Measurements from ENCODE around the gene SLC16A8.

Gene SLC16A8

GRCh38 chr22:38110008-38110862 is 26.3 kb upstream of the SLC16A8 start, which contains the start of gene BAIAP2L2:
Gene BAIAP2L2 (minus strand): TSS chr22:38110684. CDS start chr22:38110525, 159 bp downstream.
- Histone ChIP-seq H3K36me3 (no peaks in the 10 kb centered on the region; the same call in 1 of the 2 replicates), H3K9me3 (ENCODE audit: severe bottlenecking) (no peaks in the 10 kb centered on the region), H3K4me3 (ENCODE audit: low read depth, low read length) (no peak within 1 kb of the TSS), H3K27me3 (ENCODE audit: insufficient read depth, low read depth, severe bottlenecking) (no peaks in the 10 kb centered on the region), H3K27ac (no peak within 1 kb of the TSS)
- DNase-seq: no peak
- TF ChIP-seq CTCF (IDR thresholded peaks at IDR 0.05; ENCODE audit: low read depth, low read length): no peak

- no peak overlapping the region for H3K4me3 ChIP-seq (ENCODE audit: low read depth, low read length)
- no peak for TF ChIP-seq CTCF (IDR thresholded peaks at IDR 0.05; ENCODE audit: low read depth, low read length)
- DNase-seq: no peak
- H3K36me3 ChIP-seq: no peaks in the 10 kb centered on the region; the same call in 1 of the 2 replicates
- no peak overlapping the region for H3K27ac ChIP-seq
- H3K9me3 ChIP-seq (ENCODE audit: severe bottlenecking): no peaks in the 10 kb centered on the region
- H3K27me3 ChIP-seq (ENCODE audit: insufficient read depth, low read depth, severe bottlenecking): no peaks in the 10 kb centered on the region
These were observed 25.5 kb upstream of the SLC16A8 start for GRCh38 chr22:38109371-38110001.

GRCh38 chr22:38108561-38109319 is 24.8 kb upstream of the SLC16A8 start:
- Histone ChIP-seq H3K27ac (no peak overlapping the region), H3K27me3 (ENCODE audit: insufficient read depth, low read depth, severe bottlenecking) (no peaks in the 10 kb centered on the region), H3K9me3 (ENCODE audit: severe bottlenecking) (no peaks in the 10 kb centered on the region), H3K36me3 (no peaks in the 10 kb centered on the region; the same call in 1 of the 2 replicates), H3K4me3 (ENCODE audit: low read depth, low read length) (no peak overlapping the region)
- DNase-seq: no peak
- no peak for TF ChIP-seq CTCF (IDR thresholded peaks at IDR 0.05; ENCODE audit: low read depth, low read length)

GRCh38 chr22:38107692-38108515 is 23.9 kb upstream of the SLC16A8 start:
- H3K9me3 ChIP-seq (ENCODE audit: severe bottlenecking): no peaks in the 10 kb centered on the region
- no peak for TF ChIP-seq CTCF (IDR thresholded peaks at IDR 0.05; ENCODE audit: low read depth, low read length)
- no peak overlapping the region for H3K27ac ChIP-seq
- H3K36me3 ChIP-seq: no peaks in the 10 kb centered on the region
- no peak for DNase-seq
- no peaks in the 10 kb centered on the region for H3K27me3 ChIP-seq (ENCODE audit: insufficient read depth, low read depth, severe bottlenecking)
- H3K4me3 ChIP-seq (ENCODE audit: low read depth, low read length): no peak overlapping the region
